ENCODE data around the gene TBX4. TPM values are rescaled to one million over a fixed set of nuclear protein-coding genes. Genes with fewer than 3 reads are reported as not detected.

TBX4 gene
- total and polyA plus RNA-seq, 2 of the 13 experiments (the other 11 are each of a cell fraction or from before 2014, with no cell fraction given): 0.11 to 1.1 TPM

DNA sequence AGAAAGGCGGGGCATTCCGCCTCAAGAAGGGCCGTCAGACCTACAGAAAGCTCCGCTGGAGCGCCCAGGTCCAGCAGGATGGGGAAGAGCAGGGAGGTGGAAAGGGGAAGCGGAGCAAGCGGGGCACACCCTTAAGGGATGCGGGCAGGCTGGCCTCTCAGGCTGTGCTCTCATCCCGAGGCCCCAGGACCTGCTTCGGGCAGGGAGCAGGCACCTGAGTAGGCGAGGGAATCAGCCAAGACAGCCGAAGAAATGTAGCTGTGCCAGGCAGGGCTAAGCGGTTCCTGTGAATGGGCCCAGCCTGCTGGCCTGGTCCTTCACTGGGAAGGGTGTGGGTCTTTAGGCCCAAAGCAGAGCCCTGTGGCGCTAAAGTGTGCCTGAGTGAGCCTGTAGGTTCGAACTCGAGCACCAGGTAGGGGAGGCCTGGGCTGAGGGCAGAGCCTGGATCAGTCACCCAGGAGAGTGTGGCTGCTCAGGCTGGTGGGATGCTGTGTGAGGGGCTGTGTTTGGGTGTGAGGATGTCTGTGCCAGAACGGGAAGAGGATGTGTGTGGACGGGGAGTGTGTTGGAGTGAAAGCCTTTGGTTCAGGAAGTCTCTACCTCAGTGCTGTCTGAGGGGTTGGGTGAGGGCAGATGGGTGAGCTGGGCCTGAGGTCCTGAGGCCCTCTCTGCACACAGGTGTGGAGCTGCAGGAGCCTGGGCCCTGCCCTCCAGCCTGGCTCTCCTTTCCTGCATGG, 3.3 kb downstream of the TBX4 start:
- BruUV-seq (replicated peaks): no TSS peak
- peaks cover 46% of the 10 kb centered on the region for H3K4me1 ChIP-seq (ENCODE audit: insufficient read depth, low read length)
- ChIA-PET CTCF (ENCODE audit: low intra/inter-chr PET ratio, low total read pairs) (no interaction called here), POLR2A (no interaction called here)
- H3K27me3 ChIP-seq (ENCODE audit: control insufficient read depth in 1 of 2, insufficient read depth in 2 of 2, low read length in 2 of 2): no peaks in the 10 kb centered on the region
- no peaks in the 10 kb centered on the region for H3K79me2 ChIP-seq (ENCODE audit: insufficient read depth, low read length)
- H3K27ac ChIP-seq (ENCODE audit: extremely low read length, insufficient read depth, low read length): no peak overlapping the region
- H3K9ac ChIP-seq (ENCODE audit: insufficient read depth, low read depth, low read length): no peak overlapping the region; the same call in 1 of the 2 replicates
- H3K36me3 ChIP-seq (replicated peaks in 1 of 2; ENCODE audit: control insufficient read depth in 1 of 2, insufficient read depth in 2 of 2, low read length in 2 of 2): no peaks in the 10 kb centered on the region
- H3K4me2 ChIP-seq (ENCODE audit: low read depth, low read length): 0 out of 2 replicates have a peak overlapping the region, but pooled peaks have one; percentile 14
- intact Hi-C loops (cut with micrococcal nuclease; ENCODE audit: unreplicated experiment): loop anchor here (1.0 to 5.0 kb wide), 2 partner anchors 28 to 37 kb away; no protein-coding TSS in a partner anchor
- H3K4me3 ChIP-seq (replicated peaks in 1 of 3; ENCODE audit: insufficient read depth in 1 of 3, low read depth in 2 of 3, low read length in 3 of 3): no peak overlapping the region; a peak in 1 of 6 replicates
- WGBS (ENCODE audit: low lambda C conversion rate): 80% methylated on average over 18 of the region's 18 CpGs
- in situ Hi-C loops (cut with HindIII; ENCODE audit: extremely low pct_ligation_motif_present, low pct_unique_long_range_greater_than_20kb): no loop called here
- no peaks in the 10 kb centered on the region for H4K20me1 ChIP-seq (ENCODE audit: insufficient read depth, low read length)
- ATAC-seq: peak; percentile 55
- no peak overlapping the region for H2AFZ ChIP-seq (ENCODE audit: low read length)
- H3K9me3 ChIP-seq (ENCODE audit: low read length): no peaks in the 10 kb centered on the region
- no peak for DNase-seq (ENCODE audit: low spot score)
- FAIRE-seq: no peak
- TF ChIP-seq ZNF33A (CRISPR knock-in tag; IDR thresholded peaks at IDR 0.05; ENCODE audit: borderline replicate concordance) (no peak), ZMAT3 (CRISPR knock-in tag; conservative IDR thresholded peaks at IDR 0.05) (no peak), SIN3A (IDR thresholded peaks at IDR 0.05; ENCODE audit: borderline replicate concordance, low read depth, low read length) (no peak), HOXA7 (CRISPR knock-in tag; IDR thresholded peaks at IDR 0.05) (no peak), NR2C2 (CRISPR knock-in tag; IDR thresholded peaks at IDR 0.05; ENCODE audit: borderline replicate concordance) (0 out of 2 replicates have a peak, but pooled peaks have one; percentile 9), MED13 (CRISPR knock-in tag; IDR thresholded peaks at IDR 0.05) (peak; percentile 16; the same call in 1 of the 2 replicates), MEF2D (CRISPR knock-in tag; IDR thresholded peaks at IDR 0.05) (peak; percentile 16; the same call in 1 of the 2 replicates), THYN1 (CRISPR knock-in tag; IDR thresholded peaks at IDR 0.05; ENCODE audit: borderline replicate concordance, low read depth) (no peak), NFE2L1 (CRISPR knock-in tag; IDR thresholded peaks at IDR 0.05; ENCODE audit: borderline replicate concordance) (peak; percentile 13; the same call in 1 of the 2 replicates), PAF1 (CRISPR knock-in tag; IDR thresholded peaks at IDR 0.05) (no peak), ONECUT2 (CRISPR knock-in tag; IDR thresholded peaks at IDR 0.05) (no peak), JUNB (CRISPR knock-in tag; IDR thresholded peaks at IDR 0.05; ENCODE audit: borderline replicate concordance) (no peak), ZNF354B (CRISPR knock-in tag; IDR thresholded peaks at IDR 0.05) (no peak), ZNF484 (CRISPR knock-in tag; IDR thresholded peaks at IDR 0.05; ENCODE audit: borderline replicate concordance, low read depth) (0 out of 2 replicates have a peak, but pooled peaks have one; percentile 62), POGZ (CRISPR knock-in tag; IDR thresholded peaks at IDR 0.05) (no peak), ZNF274 (CRISPR knock-in tag; IDR thresholded peaks at IDR 0.05) (no peak), ZFY (CRISPR knock-in tag; IDR thresholded peaks at IDR 0.05) (peak; percentile 38; the same call in 1 of the 2 replicates)
- TF ChIP-seq, protein P1, sequence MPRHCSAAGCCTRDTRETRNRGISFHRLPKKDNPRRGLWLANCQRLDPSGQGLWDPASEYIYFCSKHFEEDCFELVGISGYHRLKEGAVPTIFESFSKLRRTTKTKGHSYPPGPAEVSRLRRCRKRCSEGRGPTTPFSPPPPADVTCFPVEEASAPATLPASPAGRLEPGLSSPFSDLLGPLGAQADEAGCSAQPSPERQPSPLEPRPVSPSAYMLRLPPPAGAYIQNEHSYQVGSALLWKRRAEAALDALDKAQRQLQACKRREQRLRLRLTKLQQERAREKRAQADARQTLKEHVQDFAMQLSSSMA (CRISPR knock-in tag; IDR thresholded peaks at IDR 0.05): no peak
- TF ChIP-seq, protein P2, sequence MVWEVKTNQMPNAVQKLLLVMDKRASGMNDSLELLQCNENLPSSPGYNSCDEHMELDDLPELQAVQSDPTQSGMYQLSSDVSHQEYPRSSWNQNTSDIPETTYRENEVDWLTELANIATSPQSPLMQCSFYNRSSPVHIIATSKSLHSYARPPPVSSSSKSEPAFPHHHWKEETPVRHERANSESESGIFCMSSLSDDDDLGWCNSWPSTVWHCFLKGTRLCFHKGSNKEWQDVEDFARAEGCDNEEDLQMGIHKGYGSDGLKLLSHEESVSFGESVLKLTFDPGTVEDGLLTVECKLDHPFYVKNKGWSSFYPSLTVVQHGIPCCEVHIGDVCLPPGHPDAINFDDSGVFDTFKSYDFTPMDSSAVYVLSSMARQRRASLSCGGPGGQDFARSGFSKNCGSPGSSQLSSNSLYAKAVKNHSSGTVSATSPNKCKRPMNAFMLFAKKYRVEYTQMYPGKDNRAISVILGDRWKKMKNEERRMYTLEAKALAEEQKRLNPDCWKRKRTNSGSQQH (CRISPR knock-in tag; IDR thresholded peaks at IDR 0.05; ENCODE audit: low read depth): no peak
- TF ChIP-seq, protein P3, sequence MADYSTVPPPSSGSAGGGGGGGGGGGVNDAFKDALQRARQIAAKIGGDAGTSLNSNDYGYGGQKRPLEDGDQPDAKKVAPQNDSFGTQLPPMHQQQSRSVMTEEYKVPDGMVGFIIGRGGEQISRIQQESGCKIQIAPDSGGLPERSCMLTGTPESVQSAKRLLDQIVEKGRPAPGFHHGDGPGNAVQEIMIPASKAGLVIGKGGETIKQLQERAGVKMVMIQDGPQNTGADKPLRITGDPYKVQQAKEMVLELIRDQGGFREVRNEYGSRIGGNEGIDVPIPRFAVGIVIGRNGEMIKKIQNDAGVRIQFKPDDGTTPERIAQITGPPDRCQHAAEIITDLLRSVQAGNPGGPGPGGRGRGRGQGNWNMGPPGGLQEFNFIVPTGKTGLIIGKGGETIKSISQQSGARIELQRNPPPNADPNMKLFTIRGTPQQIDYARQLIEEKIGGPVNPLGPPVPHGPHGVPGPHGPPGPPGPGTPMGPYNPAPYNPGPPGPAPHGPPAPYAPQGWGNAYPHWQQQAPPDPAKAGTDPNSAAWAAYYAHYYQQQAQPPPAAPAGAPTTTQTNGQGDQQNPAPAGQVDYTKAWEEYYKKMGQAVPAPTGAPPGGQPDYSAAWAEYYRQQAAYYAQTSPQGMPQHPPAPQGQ (CRISPR knock-in tag; IDR thresholded peaks at IDR 0.05; ENCODE audit: borderline replicate concordance): no peak

Data from HepG2 (cell line).